Esophagus muscularis mucosa (tissue), 4 donors: Measurements from ENCODE around the gene ELANE.

ENCODE experiments used
- EP300 ChIP-seq: sonication (generic); formaldehyde crosslinking; IDR thresholded peaks from one replicate; pipeline ENCODE4 v1.6.1; 2017; ENCODE audit warnings: antibody characterized with exemption
- POLR2A ChIP-seq: fragments of 450-650 bp; IDR thresholded peaks from one replicate; pipeline ENCODE4 v1.6.1; 2017; ENCODE audit warnings: antibody characterized with exemption, moderate library complexity, mild to moderate bottlenecking, low read depth
- POLR2AphosphoS5 ChIP-seq, 2 donors: sonication (generic); formaldehyde crosslinking; IDR thresholded peaks; one replicate each; pipeline ENCODE4 v1.6.1; 2017; ENCODE audit warnings: antibody characterized with exemption in 2 of 2
- TF ChIP-seq, protein P1 (sequence below), 3 experiments: fragments of 200-600 bp in 2 of 3; fragments of 450-650 bp in 1 of 3; sonication (generic) in 2 of 3; IDR thresholded peaks; one replicate each; pipeline ENCODE4 v1.5.1; 2017 to 2019; ENCODE audit warnings: antibody characterized with exemption in 3 of 3, mild to moderate bottlenecking in 2 of 3, moderate library complexity in 1 of 3

DNA sequence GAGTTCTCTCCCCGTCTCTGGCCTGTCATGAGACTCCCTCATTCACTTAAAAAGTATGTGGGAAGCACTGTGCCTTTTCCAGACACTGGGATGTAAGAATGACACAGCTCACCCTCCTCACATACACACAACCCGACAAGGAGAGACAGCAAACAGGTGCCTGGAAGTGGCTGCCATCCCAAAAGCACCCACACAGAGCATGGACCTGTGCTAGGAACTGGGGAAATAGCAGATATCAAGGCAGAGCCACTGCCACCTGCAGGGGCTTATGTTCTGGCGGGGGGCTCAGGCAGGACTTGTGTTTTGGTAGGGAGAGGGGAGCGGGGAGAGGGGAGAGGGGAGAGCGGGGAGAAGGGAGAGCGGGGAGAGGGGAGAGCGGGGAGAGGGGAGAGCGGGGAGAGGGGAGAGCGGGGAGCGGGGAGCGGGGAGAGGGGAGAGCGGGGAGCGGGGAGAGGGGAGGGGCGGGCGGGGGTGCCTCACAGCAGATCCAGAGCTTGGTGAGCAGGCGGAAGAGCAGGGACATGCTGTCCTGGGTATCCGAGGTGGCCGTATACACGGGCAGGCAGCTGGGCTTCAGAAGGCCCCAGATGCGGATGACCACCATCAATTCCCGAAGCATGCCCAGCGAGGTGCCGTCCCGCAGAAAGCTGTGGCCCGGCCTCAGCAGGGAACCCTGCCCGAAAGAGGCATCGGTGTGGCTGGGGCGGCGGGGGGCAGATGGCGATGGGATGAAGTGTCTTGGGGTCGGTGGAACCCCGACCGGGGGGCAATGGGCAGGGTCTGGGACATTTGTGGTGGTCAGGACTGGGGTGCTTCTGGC, 19.6 kb downstream of the ELANE start:
- TF ChIP-seq POLR2A, result no peak
- TF ChIP-seq, protein P1, sequence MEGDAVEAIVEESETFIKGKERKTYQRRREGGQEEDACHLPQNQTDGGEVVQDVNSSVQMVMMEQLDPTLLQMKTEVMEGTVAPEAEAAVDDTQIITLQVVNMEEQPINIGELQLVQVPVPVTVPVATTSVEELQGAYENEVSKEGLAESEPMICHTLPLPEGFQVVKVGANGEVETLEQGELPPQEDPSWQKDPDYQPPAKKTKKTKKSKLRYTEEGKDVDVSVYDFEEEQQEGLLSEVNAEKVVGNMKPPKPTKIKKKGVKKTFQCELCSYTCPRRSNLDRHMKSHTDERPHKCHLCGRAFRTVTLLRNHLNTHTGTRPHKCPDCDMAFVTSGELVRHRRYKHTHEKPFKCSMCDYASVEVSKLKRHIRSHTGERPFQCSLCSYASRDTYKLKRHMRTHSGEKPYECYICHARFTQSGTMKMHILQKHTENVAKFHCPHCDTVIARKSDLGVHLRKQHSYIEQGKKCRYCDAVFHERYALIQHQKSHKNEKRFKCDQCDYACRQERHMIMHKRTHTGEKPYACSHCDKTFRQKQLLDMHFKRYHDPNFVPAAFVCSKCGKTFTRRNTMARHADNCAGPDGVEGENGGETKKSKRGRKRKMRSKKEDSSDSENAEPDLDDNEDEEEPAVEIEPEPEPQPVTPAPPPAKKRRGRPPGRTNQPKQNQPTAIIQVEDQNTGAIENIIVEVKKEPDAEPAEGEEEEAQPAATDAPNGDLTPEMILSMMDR (IDR thresholded peaks at IDR 0.05), result no peak
- no peak for TF ChIP-seq EP300
- TF ChIP-seq POLR2AphosphoS5 (IDR thresholded peaks at IDR 0.05), result no peak
